Measurements from ENCODE around the gene ZNF688. TPM values are rescaled to one million over a fixed set of nuclear protein-coding genes. Genes with fewer than 3 reads are reported as not detected.

Gene ZNF688
- total RNA-seq, 4 donors from 2014 or later, result 38.6 to 53.3 (median 41.1) TPM

GRCh38 chr16:30609926-30610839, 38.7 kb upstream of the ZNF688 start, which contains the start of gene ZNF689:
Gene ZNF689, minus strand, starts transcription at chr16:30610389. Its CDS starts 348 bp downstream, at chr16:30610041.
- peak; percentile 60 to 71 for TF ChIP-seq POLR2A (IDR thresholded peaks at IDR 0.05)
- TF ChIP-seq, protein P1, sequence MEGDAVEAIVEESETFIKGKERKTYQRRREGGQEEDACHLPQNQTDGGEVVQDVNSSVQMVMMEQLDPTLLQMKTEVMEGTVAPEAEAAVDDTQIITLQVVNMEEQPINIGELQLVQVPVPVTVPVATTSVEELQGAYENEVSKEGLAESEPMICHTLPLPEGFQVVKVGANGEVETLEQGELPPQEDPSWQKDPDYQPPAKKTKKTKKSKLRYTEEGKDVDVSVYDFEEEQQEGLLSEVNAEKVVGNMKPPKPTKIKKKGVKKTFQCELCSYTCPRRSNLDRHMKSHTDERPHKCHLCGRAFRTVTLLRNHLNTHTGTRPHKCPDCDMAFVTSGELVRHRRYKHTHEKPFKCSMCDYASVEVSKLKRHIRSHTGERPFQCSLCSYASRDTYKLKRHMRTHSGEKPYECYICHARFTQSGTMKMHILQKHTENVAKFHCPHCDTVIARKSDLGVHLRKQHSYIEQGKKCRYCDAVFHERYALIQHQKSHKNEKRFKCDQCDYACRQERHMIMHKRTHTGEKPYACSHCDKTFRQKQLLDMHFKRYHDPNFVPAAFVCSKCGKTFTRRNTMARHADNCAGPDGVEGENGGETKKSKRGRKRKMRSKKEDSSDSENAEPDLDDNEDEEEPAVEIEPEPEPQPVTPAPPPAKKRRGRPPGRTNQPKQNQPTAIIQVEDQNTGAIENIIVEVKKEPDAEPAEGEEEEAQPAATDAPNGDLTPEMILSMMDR (IDR thresholded peaks at IDR 0.05), result no peak
- Histone ChIP-seq H3K36me3 (peaks cover 0 to 21% (median 0%) of the 10 kb centered on the region in 3 donors), H3K4me1 (peaks cover 0 to 7% (median 2%) of the 10 kb centered on the region in 4 donors), H3K27ac (peak within 1 kb of the TSS; percentile 92 to 97 (median 94)), H3K4me3 (peak within 1 kb of the TSS; percentile 73 to 94 (median 82)), H3K27me3 (no peaks in the 10 kb centered on the region), H3K9me3 (no peaks in the 10 kb centered on the region)
- peak; percentile 91 to 97 (median 96) for DNase-seq

- peaks cover 0 to 30% (median 0%) of the 10 kb centered on the region in 3 donors for H3K36me3 ChIP-seq
- peaks cover 0 to 12% (median 2%) of the 10 kb centered on the region in 4 donors for H3K4me1 ChIP-seq
- H3K27me3 ChIP-seq, result no peaks in the 10 kb centered on the region
- DNase-seq, result peak in 2 of 3 donors; percentile 34 to 67
- peak overlapping the region; percentile 92 to 97 (median 94) for H3K27ac ChIP-seq
- H3K9me3 ChIP-seq, result no peaks in the 10 kb centered on the region
- H3K4me3 ChIP-seq, result peak overlapping the region; percentile 73 to 94 (median 82)
- no peak for TF ChIP-seq POLR2A (IDR thresholded peaks at IDR 0.05)
- TF ChIP-seq, protein P1 (IDR thresholded peaks at IDR 0.05), result no peak
Observed at GRCh38 chr16:30609002-30609925, 37.8 kb upstream of the ZNF688 start.

DNA sequence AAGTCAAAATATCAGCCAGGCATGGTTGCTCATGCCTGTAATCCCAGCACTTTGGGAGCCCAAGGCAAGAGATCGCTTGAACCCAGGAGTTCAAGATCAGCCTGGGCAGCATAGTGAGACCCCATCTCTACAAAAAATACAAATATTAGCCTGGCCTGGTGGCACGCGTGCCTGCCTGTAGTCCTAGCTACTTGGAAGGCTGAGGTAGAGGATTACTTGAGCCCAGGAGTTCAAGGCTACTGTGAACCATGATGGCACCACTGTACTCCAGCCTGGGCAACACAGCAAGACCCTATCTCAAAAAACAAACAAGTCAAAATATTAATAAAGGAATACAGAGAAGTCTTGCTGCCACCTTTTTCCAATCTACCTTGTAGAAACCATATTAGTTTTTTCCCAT, 34.5 kb upstream of the ZNF688 start:
- Histone ChIP-seq H3K27ac (no peak overlapping the region), H3K4me1 (peaks cover 0 to 18% (median 2%) of the 10 kb centered on the region in 4 donors), H3K27me3 (no peaks in the 10 kb centered on the region), H3K36me3 (peaks cover 0 to 51% (median 0%) of the 10 kb centered on the region in 3 donors), H3K4me3 (no peak overlapping the region), H3K9me3 (no peaks in the 10 kb centered on the region)
- DNase-seq, result no peak
- TF ChIP-seq POLR2A (IDR thresholded peaks at IDR 0.05), result no peak

DNA sequence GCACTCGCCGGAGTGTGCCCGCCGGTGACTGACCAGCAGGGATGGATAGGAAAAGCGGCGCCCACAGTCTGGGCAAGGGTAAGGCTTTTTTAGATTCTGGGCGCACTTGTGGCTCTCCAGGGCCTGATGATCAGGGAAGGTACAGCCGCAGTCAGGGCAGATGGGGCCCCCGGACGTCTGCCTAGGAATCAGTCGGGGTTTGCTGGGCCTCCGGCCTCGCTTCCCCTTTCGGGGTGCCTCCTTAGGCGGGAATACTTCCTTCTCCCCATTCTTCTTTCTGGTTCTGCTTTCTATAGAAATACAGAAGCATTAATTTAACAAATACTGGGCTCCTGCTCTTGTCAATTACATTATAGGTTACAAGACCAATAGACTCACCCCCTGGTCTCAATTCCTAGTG, 33.6 kb upstream of the ZNF688 start:
- Histone ChIP-seq H3K4me3 (no peak overlapping the region), H3K27ac (peak overlapping the region in 1 of 4 donors; percentile 31), H3K4me1 (peaks cover 0 to 18% (median 0%) of the 10 kb centered on the region in 4 donors), H3K27me3 (no peaks in the 10 kb centered on the region), H3K9me3 (no peaks in the 10 kb centered on the region), H3K36me3 (peaks cover 0 to 51% (median 0%) of the 10 kb centered on the region in 3 donors)
- TF ChIP-seq POLR2A (IDR thresholded peaks at IDR 0.05), result no peak
- TF ChIP-seq, protein P1 (IDR thresholded peaks at IDR 0.05), result no peak
- no peak for DNase-seq

DNA sequence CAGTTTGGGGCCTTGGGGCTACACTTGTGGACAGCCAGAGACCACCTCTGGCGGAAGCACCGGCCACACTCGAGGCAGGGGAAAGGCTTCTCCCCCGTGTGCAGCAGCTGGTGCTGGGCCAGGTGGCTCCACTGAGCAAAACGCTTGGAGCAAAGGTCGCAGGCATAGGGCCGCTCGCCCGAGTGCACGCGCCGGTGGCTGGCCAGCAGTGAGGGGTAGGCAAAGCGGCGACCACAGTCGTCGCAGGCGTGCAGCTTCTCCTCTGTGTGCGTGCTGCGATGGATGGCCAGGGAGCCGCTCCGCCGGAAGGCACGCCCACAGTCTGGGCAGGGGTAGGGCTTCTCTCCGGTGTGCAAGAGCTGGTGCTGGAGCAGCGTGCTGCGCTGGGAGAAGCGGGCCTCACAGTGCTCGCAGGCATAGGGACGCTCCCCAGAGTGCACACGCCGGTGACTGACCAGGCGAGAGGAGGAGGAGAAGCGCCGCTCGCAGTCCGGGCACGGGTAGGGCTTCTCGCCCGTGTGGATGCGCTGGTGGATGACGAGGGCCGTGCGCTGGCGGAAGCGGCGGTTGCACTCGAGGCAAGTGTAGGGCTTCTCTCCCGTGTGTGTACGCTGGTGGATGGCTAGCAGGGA, 32.9 kb upstream of the ZNF688 start:
- H3K4me3 ChIP-seq, result no peak overlapping the region
- H3K27ac ChIP-seq, result peak overlapping the region in 1 of 4 donors; percentile 31
- no peaks in the 10 kb centered on the region for H3K9me3 ChIP-seq
- H3K27me3 ChIP-seq, result no peaks in the 10 kb centered on the region
- no peak for DNase-seq
- TF ChIP-seq, protein P1 (IDR thresholded peaks at IDR 0.05), result no peak
- TF ChIP-seq POLR2A (IDR thresholded peaks at IDR 0.05), result no peak
- peaks cover 0 to 51% (median 0%) of the 10 kb centered on the region in 3 donors for H3K36me3 ChIP-seq
- peaks cover 0 to 18% (median 0%) of the 10 kb centered on the region in 4 donors for H3K4me1 ChIP-seq
